Retina (tissue), 1 donor: Measurements from ENCODE around the gene UNC45A.
"Not testable (repeated sequence)": the region's sequence is repeated elsewhere in the genome, so short reads cannot be mapped to it uniquely, and the experiment has no call there.

Experiments used
- DNase-seq: peaks from one replicate; pipeline ENCODE4 v3.0.0-alpha.2; 2016

UNC45A gene

DNA sequence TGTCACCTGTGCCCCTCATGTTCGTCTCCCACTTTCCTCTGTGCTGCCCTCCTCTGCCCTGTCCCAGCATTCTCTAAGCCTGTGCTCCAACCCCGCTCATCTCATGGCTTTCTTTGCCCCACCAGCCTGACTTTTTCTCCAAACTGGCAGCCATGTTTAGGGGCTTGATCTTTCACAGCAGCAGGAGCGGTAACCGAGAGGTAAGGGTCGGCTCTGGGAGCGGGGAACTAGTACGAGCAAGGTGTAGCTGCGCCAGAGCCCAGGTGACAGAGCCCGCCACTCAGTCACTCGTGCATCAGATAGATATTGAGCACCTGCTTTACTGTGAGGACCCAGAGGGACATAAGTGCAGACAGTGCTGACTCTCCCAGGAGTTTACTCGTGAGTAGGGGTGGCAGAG is 18.6 kb upstream of the UNC45A start:
- no peak for DNase-seq

DNA sequence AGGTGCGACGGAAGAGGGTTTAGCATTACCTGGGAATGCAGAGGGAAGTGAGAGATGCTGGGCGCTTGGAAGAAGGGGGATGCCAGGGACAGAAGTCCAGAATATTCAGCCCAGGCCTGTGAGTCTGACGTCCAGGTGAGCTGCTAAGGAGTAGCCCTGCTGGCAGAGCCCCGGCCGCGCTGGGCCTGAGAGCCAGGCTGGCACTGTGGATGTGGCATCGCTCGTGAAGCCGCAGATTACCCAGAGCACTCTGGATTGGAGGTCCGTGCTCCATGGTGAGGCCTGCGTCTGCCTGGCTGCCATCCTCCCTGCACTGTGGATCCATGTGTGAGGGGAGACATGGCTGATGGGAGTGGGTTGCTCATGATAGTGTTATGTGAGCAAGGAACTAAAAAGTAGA is 17.5 kb upstream of the UNC45A start:
- no peak for DNase-seq

DNA sequence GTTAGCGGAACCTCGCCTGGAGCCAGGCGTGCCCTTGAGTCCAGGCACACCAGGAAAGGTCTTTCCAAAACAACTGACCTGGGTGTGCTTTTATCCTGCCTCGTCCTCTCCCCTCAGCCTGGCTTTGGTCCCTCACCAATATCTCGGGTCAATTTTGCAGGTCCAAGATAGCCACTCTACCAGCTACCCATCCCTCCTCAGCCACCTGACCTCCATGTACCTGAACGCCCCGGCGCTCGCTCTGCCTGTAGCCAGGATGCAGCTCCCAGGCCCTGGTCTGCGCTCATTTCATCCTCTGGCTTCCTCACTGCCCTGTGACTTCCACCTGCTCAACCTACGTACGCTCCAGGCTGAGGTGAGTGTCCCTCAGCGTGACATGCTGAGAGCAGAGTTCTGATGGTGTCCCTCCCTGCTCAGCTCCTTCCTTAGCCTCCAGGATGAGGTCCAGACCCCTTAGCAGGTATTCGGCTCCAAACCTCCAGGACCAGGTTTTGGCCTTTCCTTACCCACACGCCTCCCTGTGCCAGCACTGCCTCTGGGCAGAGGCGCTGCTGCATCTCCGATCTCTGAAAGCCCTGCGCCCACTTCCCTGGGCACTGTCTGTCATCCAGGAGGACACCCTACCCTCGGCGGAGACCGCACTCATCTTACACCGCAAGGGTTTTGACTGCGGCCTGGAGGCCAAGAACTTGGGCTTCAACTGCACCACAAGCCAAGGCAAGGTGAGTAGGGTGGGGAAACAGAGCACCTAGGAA is 16.9 kb upstream of the UNC45A start:
- DNase-seq, result no peak

DNA sequence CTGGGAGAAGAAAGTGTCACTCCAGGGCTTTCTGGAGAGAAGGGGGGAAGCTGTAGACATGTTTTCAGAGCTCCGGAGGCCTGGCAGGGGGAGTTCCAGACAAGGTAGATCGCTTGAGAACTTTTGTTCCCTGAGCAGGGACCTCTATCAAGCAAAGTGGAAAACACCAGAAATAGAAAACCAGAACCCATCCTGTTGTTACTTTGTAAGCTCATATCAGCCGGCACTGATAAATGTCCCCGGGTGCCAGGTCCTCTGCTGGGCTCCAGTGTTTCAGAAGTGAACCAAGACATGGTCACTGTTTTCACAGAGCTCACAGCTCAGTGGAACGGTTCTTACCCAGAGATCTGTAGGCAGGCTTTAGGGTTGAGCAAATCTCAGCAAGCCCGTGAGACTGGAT is 16.2 kb upstream of the UNC45A start:
- no peak for DNase-seq

DNA sequence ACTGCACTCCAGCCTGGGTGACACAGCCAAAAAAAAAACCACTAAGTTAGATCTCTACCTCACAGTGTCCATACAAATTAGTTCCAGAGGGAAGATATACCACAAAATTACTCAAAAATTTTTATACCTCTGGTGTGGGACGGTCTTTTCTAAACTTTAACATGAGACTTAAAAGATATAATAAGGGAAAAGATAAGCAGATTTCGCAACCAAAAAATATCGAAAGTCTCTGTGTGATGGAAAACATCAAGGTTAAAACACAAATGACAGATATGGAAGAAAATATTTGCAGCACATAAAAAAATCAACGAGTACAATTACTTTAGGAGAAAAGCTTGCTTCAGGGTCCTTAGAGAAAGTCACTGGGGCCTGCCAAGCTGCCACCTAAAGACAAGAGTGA is 13.2 kb upstream of the UNC45A start:
- DNase-seq, result no peak

DNA sequence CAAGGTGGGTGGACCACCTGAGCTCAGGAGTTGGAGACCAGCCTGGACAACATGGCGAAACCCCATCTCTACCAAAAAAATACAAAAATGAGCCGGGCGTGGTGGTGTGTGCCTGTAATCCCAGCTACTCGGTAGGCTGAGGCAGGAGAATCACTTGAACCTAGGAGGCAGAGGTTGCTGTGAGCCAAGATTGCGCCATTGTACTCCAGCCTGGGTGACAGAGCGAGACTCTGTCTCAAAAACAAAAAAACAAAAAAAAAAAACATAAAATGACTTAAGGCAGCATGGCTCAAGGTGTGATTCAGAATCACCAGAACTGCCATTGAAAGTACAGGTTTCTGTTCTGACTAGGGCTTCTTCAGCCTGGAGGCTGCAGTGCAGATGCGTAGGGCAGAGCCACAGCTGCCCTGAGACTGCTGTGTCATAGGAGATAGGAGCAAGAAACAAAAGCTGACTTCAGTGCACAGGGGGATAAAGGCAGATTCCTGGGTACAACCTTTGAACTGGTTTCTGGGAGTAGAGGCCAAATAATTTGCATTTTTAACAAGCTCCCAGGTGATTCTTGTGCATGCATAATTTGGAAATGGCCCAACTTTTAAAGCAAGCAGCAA is 12.3 kb upstream of the UNC45A start:
- DNase-seq, result not testable (repeated sequence)

DNA sequence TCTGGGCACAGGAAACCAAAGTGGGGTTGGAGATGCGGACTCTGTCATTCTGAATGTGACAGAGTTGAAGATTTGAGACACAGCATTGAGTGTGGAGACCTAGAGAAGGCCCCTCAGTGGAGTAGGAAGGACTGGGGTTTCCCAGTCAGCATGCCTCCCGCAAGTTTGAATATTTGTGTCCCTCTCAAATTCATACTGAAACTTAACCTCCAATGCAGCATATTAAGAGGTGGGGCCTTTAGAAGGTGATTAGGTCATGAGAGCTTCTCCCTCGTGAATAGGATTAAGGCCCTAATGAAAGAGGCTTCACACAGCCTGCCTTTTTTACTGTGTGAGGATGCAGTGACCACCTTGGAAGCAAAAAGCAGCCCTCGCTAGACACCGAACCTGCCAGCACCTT is 10.7 kb upstream of the UNC45A start:
- no peak for DNase-seq

DNA sequence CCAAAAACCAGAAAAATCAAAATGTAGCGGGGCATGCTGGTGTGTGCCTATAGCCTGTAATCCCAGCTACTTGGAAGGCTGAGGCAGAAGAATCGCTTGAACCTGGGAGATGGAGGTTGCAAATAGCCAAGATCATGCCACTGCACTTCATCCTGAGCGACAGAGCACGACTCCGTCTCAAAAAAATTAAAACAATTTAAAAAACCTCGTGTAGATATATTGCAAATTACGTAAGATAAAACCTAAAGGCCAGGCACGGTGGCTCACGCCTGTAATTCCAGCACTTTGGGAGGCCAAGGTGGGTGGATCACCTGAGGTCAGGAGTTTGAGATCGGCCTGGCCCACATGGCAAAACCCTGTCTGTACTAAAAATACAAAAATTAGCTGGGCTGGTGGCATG is 8.3 kb upstream of the UNC45A start:
- not testable (repeated sequence) for DNase-seq

DNA sequence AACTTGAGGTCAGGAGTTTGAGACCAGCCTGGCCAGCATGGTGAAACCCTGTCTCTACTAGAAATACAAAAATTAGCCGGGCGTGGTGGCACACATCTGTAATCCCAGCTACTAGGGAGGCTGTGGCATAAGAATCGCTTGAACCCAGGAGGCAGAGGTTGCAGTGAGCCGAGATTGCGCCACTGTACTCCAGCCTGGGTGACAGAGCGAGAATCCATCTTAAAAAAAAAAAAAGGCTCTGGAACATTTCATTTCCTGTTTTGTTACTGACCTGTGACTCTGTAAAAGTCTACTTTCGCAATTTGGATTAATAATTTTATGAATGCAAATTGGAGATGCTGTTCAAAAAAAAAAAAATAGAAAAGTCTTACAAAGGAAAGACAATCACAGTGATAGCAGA is 7.0 kb upstream of the UNC45A start:
- not testable (repeated sequence) for DNase-seq

DNA sequence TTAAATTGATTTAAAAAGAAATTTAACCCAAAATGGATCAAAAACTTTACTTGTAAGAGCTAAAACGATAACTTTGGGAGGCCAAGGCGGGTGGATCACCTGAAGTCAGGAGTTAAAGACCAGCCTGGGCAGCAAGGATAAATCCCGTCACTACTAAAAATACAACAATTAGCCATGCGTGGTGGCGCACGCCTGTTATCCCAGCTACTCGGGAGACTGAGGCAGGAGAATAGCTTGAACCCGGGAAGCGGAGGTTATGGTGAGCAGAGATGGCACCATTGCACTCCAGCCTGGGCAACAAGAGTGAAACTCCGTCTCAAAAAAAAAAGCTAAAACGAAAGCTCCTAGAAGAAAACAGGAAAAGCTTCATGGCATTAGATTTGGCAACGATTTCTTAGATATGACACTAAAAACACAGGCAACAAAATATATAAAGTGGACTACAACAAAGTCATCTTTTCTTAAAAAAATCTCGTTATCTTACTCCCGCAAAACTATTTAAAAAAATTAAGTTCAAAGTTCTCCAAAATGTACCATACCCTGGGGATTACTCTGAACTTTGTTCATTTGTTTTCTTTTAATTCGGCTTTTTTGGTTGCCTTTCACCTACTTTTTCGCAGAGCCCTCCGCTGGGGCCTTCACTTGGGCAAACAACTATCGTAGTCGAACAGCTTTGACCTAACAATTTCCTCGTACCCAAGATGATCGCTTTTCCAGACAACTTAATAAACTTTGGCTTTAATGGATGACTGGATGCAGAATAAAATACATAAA is 5.7 kb upstream of the UNC45A start:
- peak; percentile 6 for DNase-seq

DNA sequence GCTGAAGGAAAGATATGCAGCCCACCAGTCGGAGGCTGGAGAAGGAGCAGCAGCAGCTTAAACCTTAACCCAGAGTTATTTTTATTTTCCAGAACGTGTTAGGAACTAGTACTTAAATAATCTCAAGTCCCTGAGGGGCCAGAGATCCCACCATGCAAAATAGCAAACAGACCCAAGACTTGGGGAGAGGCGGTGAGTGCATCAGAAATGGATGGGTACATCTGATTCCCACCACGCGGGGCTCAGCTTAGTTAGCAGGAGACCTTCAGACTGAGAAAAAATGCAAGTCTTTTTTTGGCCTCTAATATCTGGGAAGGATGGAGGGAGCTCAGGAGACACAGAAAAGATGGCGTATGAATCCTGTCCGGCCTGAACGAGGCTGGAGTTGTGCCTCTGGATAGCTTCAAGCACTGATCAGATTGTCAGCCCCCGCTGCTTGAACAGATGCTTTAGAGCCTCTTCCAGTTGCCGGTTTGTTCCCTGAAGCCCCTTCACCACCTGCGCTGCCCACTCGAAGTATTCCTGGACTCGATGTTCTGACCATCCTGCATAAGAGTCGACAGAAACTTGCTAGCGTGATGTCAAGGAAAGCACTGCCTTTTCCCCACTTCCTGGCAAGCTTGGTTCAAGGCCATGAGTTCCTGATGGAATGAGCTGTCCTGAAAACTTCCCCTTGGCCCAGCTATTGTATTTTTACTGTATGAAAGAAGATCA is 4.1 kb upstream of the UNC45A start:
- peak; percentile 16 for DNase-seq

DNA sequence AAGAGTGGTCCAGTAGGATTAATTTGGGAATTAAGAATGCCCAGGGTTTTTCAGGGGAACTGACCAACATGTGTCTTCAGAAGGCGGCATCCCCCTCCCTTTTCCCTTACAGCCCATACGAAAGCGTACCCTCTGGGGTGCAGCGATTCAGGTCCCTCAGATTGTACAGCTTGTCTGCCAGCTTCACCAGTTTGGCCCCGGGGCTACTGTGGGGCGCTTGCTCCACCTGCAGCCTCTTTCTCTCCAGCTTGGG is 3.6 kb upstream of the UNC45A start:
- no peak for DNase-seq

DNA sequence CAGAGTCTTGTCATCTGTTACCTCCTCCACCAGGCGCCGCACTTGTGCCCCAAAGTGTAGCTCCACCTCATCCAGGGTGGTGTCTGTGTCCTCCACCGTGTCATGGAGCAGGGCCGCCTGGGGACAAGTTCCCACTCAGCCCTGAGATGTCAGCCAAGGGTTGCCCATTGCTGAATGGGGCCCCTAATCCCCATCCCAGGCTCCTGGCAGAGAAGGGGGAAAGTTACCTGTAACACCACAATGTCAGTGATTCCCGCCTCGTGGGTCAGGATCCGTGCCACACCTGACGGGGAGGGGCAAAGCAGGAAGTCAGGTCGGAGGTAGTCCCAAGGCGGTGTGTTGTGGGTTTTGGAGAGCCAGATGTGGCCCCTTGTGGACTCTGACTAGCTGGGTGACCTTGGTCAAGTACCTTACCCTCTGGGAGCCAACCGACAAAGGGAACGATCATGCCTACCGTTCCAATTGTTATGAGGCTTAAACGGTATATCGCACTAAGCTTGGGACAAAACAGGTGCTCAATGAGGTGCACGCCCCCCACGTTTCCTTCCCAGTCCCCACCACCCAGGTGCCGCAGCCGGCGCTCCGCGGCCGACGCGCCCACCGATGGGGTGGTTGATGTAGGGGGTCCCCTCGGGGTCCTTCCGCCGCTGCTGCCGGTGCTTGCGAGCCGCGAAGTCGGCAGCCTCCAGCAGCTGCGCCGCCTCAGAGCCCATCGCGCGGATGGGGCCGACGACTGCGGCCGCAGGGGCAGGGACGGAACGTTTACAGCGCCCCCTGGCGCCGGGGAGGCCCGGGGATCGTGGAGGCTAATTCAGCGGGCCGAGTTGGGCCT is 3.0 kb upstream of the UNC45A start, which contains the start of gene HDDC3:
Gene HDDC3, minus strand, starts transcription at position 722 of the 832 bp plus-strand sequence. Its CDS starts 9 bp downstream, at position 713.
- peak; percentile 94 for DNase-seq

DNA sequence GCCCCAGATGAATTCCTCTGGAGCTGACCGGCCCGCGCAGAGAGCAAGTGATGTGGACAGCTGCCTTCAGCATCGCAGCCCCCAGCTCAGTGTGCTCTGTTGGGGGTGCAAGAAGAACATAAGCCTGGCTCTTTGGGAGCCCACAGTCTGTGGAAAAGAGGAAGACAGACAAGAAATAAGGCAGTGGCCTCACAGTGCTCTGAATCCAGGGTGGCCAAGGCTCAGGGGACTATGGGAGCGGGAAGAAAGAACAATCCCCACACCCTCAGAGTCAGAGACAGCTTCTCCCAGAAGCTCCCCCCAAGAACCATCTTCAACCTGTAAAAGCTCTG is 2.5 kb upstream of the UNC45A start:
- DNase-seq, result no peak

DNA sequence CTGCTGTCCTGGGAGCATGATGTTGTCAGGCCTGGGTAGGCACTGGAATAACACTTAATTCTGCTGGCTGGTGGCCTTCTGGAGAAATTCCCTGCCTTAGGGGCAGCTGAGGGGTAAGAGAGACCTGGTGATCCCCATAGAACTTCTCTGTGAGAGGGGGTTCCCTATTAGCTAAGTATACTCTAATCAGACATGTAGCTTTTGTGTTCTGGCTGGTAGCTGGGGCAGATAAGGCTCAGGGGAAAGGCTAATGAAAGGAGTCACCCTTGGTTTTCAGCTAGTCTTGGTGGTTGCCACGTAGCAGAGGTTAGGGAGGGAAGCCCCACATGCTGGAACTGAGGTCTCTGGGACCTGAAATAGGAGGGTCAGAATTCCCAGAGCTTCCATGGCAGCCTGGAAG is 1.8 kb upstream of the UNC45A start:
- DNase-seq, result no peak

DNA sequence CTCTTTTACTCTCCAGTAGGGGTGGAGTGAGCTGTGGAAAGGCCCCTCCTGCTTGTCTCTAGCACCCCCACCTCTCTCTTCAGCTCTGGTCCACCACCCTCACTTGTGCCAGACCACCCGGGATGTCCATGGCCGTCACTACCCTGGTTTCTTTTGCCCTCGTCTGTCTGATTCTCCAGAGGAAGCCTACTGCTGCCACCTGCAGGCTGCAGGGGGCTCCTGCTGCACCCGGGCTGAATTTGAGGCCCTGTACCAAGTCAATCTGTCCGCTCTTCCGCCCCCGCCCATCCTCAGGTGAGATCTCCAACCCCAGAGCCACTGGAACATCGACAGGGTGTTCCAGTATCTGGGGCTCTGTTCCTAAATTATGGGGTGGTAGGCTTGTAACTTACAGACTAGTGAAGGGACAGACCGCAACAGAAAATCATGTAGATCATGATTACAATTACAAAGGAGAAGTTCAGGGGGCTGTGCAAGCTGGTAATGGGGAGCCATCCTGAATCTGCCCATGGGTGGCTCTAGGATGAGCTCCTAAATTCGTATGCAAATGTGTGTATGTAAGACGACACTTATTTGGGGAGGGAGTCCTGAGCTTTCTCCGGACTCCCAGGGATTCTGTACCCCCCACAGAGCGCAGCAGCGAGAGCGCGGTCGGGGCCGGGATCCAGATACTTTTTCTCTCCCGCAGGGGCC is 683 bp upstream of the UNC45A start:
- peak; percentile 88 for DNase-seq

DNA sequence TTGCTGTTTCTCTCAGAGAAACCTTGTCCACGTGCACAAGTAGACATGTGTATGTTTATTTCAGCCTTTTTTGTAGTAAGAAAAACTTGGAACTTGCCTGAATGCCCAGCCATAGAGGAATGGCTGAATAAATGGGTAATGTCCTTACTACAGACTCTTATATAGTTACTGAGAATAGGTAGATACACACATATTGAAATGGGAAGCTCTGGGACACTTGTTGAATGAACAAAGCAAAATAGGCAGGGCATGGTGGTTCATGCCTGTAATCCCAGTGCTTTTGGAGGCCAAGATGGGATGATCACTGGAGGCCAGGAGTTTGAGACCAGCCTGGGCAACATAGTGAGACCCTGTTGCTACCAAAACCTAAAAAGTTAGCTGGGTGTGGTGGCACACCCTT is 1.7 kb downstream of the UNC45A start:
- no peak for DNase-seq

DNA sequence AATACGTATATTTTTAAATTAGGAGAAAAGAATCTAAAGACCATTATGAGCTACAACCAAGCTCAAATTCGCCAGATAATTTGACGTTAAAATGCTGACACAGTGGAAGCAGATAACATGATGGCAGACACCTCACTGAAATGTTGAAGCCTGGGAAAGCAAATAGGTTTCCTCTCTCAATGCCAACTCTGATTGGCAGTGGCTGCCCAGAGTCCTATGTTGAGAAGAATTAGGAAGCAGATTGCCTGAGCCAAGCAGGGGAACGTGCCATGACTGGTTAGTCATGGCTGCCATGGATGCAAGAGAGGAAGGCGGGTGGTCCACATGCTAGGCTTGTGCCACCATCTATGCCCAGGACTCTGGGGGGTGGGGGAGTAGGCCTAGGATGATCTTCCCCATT is 3.2 kb downstream of the UNC45A start:
- DNase-seq, result no peak

DNA sequence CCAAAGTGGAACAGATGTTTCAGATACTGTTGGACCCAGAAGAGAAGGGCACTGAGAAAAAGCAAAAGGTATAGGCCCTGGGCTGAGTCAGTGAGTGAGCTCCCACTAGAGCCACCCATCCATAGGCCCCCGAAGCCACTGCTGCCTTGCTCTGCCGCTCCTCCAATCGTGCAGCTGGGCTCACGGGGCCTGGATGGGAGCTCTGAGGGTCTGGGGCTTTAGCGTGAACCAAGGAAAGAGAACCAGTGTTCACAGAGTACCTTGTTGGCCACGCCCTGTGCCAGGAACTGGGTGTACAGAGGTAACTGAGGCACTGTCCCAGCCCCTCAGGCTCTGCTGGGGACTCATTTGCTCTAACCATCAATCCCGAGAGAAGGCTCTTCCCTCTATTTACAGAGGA is 4.7 kb downstream of the UNC45A start:
- no peak for DNase-seq

DNA sequence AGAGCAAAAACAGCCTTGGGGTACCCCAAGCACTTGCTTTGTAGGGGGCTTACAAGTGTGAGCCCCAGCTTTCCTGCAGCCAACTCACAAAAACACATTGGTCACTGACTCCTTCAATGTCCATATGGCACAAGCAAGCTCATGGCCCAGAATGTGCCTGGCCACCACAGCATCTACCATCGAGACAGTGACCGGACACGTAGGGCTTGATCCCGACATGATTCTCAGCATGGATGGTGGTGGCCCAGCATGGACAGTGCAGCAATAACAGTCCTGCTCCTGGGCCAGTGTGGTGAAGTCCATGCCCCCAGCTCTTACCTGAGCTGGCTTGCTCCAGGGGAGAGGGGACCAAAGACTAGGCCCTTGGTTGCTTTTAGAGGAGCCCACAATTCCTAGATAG is 6.0 kb downstream of the UNC45A start:
- DNase-seq, result no peak

DNA sequence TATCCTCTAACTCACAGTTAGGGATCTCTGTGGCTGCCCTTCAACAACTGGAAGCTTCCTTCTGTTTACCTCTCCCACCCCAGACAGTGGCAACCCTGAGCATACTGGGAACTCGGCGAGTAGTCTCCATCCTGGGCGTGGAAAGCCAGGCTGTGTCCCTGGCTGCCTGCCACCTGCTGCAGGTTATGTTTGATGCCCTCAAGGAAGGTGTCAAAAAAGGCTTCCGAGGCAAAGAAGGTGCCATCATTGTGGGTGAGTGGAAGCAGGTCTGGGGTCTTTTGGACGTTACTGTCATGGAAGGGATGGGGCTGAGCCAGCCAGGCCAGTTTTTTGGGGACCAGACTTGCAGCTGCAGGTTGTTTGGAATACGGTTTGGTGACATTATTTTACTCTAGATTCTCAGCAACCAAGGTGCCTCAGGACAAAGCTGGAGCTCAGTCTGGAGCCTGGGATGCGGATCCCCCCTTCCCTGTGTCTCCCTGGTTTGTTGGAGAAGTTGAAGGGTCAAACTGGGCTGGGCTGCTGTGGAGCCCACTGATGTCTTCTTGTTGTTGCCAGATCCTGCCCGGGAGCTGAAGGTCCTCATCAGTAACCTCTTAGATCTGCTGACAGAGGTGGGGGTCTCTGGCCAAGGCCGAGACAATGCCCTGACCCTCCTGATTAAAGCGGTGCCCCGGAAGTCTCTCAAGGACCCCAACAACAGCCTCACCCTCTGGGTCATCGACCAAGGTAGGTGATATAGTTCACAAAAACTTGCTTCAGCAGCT is 7.5 kb downstream of the UNC45A start:
- DNase-seq, result no peak
